Loucy (cell line): ENCODE measurements around the gene TARBP1.

Experiments used
- EZH2phosphoT487 ChIP-seq: fragments of 200-600 bp; IDR thresholded peaks from 2 replicates; pipeline ENCODE4 v1.6.1; 2018; ENCODE audit warnings: antibody characterized with exemption, mild to moderate bottlenecking, moderate library complexity, borderline replicate concordance
- TF ChIP-seq, protein P1 (sequence below): fragments of 200-600 bp; sonication (generic); conservative IDR thresholded peaks from 2 replicates; pipeline ENCODE4 v1.5.1; 2014; ENCODE audit warnings: mild to moderate bottlenecking, antibody characterized with exemption, low read length

DNA sequence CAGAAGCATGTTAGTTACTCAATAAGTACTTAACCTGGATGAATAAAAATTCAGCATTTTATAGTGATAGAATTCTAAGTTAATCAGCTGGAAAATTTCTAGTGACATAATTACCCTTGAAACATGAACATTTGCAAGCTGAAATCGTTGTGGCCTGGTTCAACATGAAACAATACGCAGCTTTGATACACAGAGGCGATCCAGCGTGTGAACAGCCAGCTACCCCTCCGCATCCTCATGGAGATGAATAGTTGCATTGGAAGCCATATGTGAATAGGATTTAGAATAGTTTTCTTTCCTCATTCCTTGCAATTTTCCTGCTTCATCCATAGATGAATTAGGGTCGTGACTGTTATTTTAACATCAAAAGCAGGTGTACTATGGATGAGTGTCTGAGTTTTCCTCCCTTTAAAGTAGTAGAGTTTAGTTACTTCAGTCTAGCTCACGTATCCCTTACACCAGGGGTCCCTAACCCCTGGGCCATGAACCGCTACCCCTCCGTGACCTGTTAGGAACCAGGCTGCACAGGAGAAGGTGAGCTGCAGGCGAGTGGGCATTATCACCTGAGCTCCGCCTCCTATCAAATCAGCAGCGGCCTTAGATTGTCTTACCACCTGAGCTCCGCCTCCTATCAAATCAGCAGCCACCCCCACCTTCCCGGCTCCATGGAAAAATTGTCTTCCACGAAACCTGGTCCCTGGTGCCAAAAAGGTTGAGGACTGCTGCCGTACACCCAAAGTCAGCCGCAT is 6.2 kb upstream of the TARBP1 start:
- TF ChIP-seq, protein P1, sequence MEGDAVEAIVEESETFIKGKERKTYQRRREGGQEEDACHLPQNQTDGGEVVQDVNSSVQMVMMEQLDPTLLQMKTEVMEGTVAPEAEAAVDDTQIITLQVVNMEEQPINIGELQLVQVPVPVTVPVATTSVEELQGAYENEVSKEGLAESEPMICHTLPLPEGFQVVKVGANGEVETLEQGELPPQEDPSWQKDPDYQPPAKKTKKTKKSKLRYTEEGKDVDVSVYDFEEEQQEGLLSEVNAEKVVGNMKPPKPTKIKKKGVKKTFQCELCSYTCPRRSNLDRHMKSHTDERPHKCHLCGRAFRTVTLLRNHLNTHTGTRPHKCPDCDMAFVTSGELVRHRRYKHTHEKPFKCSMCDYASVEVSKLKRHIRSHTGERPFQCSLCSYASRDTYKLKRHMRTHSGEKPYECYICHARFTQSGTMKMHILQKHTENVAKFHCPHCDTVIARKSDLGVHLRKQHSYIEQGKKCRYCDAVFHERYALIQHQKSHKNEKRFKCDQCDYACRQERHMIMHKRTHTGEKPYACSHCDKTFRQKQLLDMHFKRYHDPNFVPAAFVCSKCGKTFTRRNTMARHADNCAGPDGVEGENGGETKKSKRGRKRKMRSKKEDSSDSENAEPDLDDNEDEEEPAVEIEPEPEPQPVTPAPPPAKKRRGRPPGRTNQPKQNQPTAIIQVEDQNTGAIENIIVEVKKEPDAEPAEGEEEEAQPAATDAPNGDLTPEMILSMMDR = no peak
- TF ChIP-seq EZH2phosphoT487 = no peak
